Myocyte (in vitro differentiated cells): ENCODE measurements around the gene TRIM10. TPM values are rescaled to one million over a fixed set of nuclear protein-coding genes. Genes with fewer than 3 reads are reported as not detected.
A peak's percentile ranks its signal among the peaks of the same experiment; 100 is the strongest.
"Not testable (repeated sequence)": the region's sequence is repeated elsewhere in the genome, so short reads cannot be mapped to it uniquely, and the experiment has no call there.

ENCODE experiments used
- DNase-seq: peaks from one replicate; pipeline ENCODE4 v3.0.0-alpha.2; 2012; ENCODE audit warnings: low read depth
- total RNA-seq: library from RNA; depleted of rRNA; stranded (reverse); fragments of >200 nt; gene quantifications from 2 replicates; pipeline ENCODE4 v1.2.3, GENCODE V29; 2014

Gene TRIM10
- total RNA-seq, 1 donor from 2014 or later = not detected

DNA sequence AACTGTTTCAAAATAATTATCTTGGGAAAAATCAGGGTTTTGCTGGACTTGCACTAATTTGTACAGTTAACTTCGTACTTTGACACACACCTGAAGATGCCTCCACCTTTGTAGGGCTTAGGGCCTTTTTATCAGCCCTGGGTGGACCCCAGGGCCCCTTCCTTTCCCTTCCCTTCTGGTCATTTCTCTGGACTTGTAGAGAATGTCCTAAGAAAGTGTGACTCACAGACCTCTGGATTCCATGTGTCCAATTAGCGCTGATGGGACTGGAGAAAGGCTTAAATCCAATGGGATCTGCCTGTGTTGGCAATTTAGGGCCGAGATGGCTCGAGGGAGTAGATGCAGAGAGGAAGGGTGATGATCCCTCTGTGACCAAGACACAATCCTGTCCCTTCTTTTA is 11.7 kb upstream of the TRIM10 start:
- no peak for DNase-seq

DNA sequence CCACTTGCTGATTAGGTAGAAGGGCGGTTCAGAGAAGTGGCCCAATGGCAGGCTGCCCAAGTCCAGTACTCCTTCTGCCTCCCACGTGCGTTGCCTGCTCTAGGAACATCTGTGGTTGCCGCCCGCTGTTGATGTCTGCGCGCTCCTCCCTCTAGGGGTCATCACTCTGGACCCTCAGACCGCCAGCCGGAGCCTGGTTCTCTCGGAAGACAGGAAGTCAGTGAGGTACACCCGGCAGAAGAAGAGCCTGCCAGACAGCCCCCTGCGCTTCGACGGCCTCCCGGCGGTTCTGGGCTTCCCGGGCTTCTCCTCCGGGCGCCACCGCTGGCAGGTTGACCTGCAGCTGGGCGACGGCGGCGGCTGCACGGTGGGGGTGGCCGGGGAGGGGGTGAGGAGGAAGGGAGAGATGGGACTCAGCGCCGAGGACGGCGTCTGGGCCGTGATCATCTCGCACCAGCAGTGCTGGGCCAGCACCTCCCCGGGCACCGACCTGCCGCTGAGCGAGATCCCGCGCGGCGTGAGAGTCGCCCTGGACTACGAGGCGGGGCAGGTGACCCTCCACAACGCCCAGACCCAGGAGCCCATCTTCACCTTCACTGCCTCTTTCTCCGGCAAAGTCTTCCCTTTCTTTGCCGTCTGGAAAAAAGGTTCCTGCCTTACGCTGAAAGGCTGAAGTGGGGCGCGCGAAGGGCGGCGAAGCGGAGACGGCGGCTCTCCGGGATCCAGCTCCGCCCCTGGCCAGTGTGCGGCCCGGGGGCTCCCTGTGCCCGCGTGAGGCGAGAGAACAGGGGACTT is 10.9 kb upstream of the TRIM10 start:
- no peak for DNase-seq

DNA sequence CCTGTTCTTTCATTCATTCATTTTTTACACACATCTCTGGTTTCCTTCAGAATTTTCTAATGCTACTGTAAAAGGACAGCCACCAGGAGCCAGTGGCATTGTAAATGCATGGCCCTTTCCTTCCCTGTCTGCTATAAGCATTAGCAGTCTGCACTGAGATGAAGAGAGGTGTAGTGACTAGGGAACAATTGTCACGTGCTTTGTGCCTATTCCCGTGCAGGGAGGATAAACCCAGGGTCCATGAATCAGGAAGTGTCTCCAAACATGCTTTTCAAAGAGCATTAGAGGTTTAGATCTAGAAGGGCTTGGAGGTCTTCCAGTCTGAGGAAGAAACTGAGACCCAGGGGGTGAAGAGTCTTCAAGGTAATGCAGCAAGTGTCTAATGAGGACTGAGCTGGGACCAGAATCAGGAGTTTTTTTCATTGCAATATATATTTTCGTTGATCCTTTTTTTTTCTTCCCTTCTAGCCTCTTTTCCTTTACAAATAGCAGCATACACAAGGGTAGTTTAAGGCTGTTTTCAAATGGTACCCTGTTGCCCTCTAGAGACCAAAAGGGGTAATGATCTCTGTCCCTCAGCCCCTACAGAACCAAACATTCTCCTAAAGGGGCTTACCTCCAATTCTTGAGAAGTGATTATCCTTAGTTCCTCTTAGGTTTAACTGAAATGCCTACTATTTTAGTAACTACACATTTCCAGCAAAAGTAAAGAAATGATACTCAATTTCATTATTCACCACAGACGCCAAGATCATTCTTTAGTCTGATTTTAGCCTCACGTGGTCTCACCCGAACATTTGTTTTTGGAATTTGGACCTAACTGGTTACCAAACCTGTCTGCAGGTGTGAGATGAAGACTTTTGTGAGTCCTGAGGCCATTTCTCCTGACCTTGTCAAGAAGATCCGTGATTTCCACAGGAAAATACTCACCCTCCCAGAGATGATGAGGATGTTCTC is 8.9 kb upstream of the TRIM10 start:
- peak; percentile 65 for DNase-seq

DNA sequence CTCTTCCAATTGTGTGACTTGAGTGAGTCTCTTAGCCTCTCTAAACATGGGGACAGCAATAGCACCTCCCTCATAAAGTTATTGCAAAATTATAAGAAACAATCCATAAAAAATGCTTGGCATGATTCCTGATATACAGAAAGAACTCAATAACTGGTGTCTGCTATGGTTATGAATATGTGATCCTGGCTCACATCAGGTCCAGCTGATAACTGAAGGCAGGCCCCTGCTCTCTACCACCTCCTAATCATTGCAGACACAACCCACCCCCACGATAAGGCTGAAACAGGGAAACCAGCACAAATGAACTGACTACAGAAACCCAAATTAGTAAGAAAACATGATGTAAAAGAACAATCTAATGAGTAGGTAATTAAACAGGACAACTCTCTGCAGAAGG is 7.7 kb upstream of the TRIM10 start:
- no peak for DNase-seq

DNA sequence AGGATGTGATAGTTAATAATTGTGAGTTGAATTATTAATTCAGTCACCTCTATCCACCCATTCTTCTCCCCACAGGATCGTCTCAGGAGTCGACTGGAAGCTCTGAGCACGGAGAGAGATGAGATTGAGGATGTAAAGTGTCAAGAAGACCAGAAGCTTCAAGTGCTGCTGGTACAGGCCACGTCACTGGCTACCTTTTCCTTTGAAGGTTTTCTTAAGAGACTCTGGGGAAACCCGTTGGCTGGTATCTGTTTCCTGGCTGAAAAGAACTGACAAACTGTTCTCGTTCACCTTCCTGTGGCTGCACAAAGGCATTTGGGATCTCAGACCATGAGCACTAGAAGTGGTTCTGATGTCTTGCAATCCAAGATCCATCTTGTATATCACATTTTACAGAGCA is 6.1 kb upstream of the TRIM10 start:
- DNase-seq = no peak

DNA sequence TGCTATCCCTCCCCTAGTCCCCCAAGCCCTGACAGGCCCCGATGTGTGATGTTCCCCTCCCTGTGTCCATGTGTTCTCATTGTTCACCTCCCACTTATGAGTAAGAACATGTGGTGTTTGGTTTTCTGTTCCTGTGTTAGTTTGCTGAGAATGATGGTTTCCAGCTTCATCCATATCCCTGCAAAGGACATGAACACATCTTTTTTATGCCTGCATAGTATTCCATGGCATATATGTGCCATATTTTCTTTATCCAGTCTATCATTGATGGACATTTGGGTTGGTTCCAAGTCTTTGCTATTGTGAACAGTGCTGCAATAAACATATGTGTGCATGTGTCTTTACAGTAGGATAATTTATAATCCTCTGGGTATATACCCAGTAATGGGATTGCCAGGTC is 4.2 kb upstream of the TRIM10 start:
- DNase-seq = not testable (repeated sequence)

DNA sequence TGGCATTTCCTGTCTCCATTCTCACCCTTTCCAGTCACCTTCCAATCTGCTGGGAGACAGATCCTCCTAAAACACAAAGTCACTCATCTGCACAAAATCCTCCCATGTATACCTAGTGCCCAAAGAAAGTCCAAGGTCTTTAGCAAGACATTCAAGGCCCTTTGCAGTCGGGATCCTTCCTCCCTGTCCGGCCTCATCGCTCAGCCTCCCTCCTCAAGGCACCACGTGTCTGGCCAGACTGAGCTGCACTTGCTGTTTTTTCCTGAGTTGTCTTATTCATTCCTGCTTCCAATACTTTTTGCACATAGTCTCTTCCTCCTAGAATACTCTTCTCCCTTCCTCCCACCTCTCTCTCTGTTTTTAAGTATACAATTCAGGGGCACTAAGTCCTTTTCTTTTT is 3.7 kb upstream of the TRIM10 start:
- no peak for DNase-seq

DNA sequence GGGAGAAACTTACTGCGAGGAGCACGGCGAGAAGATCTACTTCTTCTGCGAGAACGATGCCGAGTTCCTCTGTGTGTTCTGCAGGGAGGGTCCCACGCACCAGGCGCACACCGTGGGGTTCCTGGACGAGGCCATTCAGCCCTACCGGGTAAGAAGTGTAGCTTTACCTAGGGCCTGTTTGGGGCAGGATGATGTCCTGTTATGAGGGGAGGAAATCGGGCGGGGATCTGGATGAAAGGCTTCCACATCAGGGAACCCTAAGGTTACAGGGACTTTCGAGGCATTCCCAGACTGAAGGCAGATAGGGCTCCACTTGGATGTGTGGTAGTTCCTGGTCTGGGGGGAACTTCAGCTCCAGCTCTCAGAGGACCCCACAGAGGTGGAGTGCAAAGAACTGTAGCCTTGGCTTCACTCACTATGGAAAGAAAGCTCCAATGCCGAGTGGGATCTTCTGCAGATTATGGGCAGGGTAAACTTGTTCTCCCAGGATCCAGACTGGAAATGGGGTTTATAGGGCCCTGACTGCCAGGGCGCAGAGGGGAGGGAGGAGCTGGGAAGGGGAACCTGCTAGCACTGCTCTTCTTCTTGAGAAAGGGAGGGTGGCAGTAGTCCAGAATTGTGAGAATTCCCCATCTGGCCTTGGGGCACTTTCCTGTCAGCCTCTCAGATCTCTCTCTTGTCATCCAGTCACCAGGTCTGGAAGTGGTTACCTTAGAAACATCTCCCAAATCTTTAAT is 3.1 kb upstream of the TRIM10 start:
- DNase-seq = no peak

DNA sequence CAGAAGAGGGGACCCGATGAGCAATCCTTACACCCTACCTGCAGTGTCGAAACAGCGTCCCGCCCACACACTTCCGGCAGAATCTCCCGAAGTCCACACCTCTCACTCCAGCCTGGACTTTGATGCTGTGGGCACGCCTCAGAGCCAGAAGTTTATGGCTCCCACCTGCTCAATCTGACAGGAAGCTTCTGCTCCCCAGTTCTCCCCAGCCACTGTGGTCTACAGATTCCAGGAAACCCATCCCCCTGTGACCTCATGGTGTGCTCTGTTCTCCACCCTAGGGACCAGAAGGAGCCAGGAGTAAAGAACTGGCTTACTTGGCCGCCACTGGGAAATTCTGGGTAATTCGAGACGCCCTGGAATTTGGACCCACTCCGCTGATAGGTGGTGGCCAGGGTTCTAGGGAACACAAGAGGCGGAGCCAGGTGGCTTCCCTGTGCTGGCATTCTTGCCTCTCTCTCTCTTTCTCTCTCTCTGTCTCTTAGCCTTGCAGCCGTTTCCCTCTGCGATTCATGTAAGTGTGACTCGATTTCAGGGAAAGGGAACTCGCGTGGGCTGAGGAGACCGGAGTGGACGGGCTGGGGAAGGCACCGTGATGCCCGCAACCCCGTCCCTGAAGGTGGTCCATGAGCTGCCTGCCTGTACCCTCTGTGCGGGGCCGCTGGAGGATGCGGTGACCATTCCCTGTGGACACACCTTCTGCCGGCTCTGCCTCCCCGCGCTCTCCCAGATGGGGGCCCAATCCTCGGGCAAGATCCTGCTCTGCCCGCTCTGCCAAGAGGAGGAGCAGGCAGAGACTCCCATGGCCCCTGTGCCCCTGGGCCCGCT is 2.3 kb upstream of the TRIM10 start, which contains the start of gene TRIM15:
TRIM15 (plus strand) TSS at position 457 of the 828 bp plus-strand sequence; CDS start at position 596, 139 bp downstream.
- no peak for DNase-seq

DNA sequence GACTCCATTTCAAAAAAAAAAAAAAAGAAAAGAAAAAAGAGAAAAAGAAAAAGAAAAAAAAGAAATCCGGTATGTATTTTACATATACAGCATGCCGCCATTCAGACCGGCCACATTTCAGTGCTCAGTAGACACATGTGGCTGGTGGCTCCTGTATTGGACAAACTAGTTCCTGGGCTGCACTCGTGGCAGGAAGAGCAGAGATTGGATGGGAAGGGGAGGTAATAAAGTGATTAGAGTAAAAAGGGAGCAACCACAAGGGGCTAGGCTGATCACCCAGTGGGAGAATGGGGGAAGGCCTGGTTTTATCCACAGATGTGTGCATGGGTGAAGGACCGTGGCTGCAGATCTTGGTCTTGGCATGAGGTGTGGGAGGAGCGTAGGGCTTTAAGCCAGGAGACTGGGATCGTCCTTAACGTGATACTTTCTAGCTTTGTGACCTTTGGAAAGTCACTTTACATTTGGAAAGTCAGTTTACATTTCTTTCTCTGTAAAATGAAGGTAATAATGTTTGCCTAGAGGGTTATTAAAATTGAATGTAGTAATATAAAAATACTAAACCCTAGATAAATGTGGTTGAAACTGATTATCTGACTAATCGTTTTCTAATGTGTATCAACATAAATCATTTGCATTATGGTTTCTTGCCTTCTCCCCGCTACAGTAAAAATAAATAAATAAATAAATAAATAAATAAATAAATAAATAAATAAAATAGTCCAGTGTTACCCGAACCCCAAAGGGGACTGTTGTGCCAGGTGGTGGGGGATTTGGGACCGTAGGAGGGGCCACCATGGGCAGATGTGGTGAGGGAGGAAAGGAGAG is 1.5 kb upstream of the TRIM10 start:
- no peak for DNase-seq

DNA sequence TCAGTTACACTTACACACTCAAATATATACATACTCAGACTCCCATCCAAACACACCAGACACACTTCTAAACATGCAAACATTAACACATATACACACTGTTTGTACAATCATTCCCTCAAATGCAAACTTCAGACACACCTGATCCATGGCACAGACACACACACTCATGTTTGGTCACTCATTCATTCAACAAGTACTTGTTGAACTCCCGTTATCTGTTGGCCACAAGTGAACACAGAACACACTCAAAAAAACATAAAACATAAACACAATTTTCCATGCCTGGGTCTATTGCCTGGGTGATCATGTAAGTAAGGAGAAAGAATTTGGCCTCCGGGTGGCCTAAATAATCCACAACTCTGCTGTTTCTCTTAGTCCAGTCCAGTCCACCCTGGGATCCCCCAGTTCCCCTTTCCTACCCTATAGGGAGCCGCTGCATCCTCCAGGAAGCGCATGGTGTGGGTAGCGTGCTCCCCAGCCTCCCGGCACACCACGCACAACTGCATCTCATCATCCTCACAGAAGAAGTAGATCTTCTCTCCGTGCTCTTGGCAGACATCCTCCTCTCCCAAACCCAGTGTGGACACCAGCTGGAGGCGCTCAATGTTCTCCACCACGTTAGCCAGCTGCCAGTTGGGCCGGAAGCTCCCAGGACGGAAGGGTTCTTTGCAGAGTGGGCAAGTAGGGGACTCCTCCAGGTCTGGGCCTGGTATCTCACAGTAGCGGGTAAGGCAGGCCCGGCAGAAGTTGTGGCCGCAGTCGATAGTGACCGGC is 815 bp downstream of the TRIM10 start:
- no peak for DNase-seq

DNA sequence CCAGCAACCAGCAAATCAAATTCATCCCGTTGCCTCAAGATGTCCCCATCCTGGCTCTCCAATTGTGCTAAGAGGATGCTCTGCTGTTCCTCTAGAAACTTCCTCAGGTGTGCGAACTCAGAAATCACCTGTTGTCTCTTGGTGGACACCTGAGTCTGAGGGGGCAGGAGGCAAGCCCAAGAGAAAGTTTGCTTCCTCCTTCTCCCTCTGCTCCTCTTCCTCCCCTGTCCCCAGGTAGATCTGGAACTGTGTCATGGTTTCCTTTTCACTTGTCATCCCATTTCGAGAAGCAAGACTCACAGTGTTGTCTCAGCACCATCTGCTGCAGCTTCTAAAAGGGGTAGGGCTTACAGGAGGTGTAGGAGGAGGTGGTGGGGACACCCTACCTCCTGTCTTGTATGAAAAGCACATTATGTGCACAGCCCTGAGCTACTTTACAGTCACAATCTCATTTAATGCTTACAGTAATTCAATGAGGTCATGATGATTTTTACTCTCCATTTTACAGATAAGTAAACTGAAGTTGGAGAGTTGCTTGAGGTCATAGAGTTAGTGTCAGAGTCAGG is 2.5 kb downstream of the TRIM10 start:
- DNase-seq = no peak

DNA sequence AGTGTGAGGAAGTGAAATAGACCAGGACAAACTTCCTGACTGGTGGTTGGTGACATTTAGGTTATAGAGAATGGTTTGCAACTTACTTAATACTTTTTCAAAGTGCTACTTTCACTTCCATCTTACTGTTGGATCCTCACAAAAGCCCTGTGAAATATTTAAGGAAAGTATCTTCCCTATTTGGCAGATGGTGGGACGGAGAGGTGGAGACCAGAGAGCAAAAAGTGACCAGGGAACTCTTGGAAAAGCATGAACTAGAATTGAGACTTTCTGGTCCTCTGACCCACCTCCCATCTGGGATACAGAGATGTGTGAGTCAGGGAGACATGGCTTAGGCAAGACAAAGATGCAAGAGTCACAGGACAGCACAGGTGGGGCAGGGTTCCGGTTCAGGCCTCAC is 3.0 kb downstream of the TRIM10 start:
- DNase-seq = no peak

DNA sequence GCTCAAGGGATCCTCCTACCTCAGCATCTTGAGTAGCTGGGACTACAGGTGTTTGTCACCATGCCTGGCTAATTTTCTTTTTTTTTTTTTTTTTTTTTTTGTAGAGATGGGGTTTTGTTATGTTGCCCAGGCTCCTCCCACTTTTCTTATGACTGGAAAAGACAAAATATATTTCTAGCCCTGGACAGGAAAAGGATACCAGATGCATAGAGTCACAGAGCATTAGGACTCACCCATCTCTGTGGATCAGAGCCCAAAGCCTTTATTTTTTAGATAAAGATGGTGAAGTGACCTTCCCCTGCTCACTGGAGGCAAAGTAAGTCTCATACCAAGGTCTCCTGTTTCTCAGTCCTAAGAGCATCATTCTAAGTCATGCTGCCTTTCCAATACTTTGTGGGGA is 3.4 kb downstream of the TRIM10 start:
- DNase-seq = no peak

DNA sequence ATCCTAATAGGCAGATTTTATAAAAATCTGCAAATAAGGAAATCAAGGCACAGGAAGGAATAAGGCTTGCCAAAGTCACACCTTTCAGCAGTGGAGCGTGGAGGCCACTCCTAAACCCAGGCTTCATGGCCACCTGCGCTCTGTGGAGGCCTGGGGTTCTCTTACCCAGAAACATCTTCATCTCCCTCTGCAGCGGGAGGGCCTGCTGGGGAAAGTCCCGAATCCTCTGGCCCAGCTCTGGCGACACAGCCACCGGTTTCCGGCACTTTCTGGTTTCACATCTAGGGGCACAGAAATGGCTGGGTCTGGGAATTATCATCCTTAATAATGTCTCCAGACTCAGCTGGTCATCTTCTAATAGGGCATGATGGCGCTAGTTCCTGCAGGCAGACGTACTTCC is 4.2 kb downstream of the TRIM10 start:
- no peak for DNase-seq

DNA sequence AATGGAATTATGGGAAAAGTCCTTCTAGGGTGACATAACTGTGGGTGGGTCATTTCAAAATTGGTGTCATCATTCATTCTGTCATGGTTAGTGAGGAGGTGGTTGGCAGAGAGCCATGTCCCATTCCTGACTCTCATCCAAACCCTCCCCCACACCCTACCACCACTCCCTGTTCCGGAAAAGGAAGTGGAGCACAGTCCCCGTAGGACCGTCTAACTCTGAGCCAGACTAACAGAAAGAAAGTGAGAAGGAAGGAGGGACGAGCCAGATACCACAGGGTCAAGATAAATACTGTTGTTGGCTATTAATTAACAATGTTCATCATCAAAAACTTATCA is 4.8 kb downstream of the TRIM10 start:
- peak; percentile 45 for DNase-seq

DNA sequence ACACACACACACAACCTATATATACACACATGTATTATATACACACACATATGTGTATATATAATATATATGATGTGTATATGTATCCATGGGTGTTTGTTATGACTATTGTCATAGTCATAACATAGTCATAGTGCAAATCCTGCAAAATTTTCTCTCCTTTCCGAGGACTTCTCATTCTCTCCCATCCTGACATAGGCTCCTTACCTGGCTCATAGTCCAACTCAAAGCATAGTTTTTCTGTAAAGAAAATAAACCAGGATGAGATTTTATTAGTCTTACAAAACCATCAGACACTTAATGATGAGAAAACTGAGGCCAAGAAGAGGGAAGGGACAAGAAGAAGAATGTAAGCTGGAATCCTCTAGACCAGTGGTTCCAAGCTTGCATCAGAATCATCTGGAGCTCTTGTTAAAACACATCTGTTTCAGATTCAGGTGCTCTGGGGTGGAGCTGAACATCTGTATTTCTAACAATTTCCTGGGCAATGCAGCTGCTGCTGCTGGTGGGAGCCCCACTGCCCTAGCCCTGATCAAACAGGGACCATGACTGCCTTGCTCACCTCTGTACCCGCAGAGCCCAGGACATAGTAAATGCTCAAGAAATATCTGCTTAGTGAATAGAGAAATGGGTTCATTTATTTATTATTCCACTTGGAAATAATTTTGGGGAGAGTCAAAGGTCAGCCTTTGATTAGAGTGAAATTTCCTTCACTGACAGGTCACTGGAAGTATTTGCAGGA is 5.3 kb downstream of the TRIM10 start:
- no peak for DNase-seq
